GM21390 (cell line): Measurements from ENCODE around the gene ASTN2.

ENCODE experiments used
- ATAC-seq: cut with Tn5 transposase; IDR thresholded peaks from one replicate; pipeline ENCODE4 v1.9.1; 2021; ENCODE audit not compliant: unreplicated experiment

Gene ASTN2

DNA sequence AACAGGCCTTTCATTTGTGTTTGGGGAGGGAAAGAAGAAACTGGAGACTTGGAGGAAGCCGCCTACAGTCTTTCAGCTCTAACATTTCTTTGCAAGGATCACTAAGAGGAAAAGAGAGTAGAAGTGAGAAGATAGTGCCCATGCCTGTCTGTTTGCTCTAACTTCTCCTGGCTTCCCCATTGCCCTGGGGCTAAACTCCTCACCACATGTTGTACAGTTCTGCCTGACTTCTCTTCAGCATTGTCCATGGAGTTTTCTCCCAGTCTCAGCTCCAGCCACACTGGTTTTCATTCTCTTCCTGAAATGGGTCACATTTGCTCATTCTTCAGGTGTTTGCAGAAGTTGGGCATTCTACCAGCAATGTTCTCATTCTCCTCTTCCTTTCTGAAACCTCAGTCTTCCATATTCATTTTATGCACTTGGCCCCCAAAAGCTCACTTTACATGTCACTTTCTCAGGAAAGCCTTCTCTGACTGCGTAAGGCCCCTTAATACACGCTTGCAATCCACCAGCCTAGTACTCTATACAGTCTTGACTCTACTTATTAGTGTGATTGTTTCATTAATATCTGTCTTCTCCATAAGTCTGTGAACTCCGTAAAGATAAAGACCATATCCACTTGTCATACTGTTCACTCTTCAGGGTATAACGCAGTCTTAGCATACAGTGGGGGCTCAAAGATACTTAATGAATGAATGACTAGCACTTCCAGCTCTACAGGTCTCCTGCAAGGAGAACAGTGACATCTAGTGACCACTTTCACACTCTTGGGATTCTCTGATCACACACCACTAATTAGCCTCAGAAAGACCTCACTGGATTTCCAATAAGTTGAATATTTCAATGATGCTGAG is 768.0 kb downstream of the ASTN2 start:
- ATAC-seq: peak; percentile 70

- ATAC-seq: no peak
Measured at GRCh38 chr9:116644091-116644688, 770.7 kb downstream of the ASTN2 start.

GRCh38 chr9:116643691-116644090 is 771.2 kb downstream of the ASTN2 start:
- ATAC-seq: no peak

DNA sequence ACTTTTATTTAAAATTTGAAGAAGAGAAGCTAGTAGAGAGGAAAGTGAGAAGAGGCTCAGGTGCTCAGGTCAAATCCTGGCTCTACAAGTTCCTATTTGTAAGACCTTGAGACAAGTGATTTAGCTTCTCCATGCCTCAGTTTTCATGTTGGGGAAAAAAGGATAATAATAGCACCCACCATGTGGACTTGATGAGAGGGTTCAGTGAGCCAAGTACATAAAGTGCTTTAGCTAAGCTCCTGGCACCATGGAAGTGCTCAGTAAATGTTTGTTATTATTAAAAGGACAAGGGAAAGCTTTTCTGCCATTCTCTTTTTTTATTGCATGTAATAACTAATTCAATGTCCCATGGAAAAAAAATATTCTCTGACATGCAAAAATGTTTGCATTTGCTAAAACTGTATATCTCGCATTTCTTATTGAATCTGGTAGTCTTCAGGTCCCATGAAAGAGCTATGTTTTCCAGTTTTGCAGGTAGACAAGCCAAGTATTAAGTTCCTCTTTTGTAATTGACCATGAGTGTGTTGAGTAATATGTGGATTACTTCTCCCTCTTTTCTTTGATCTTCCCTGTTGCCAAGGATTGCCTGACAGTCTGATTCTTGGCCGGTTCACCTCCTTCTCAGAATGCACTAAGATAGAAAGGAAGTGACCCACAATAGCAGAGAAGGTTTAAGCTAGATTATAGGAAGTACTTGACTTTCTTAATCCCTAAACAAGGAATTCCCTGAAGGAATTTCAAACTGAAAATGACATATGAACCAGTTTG is 773.4 kb downstream of the ASTN2 start:
- no peak for ATAC-seq

- ATAC-seq: no peak
Measured at GRCh38 chr9:116639251-116639741, 775.6 kb downstream of the ASTN2 start.

GRCh38 chr9:116635908-116636307 is 778.9 kb downstream of the ASTN2 start:
- no peak for ATAC-seq

DNA sequence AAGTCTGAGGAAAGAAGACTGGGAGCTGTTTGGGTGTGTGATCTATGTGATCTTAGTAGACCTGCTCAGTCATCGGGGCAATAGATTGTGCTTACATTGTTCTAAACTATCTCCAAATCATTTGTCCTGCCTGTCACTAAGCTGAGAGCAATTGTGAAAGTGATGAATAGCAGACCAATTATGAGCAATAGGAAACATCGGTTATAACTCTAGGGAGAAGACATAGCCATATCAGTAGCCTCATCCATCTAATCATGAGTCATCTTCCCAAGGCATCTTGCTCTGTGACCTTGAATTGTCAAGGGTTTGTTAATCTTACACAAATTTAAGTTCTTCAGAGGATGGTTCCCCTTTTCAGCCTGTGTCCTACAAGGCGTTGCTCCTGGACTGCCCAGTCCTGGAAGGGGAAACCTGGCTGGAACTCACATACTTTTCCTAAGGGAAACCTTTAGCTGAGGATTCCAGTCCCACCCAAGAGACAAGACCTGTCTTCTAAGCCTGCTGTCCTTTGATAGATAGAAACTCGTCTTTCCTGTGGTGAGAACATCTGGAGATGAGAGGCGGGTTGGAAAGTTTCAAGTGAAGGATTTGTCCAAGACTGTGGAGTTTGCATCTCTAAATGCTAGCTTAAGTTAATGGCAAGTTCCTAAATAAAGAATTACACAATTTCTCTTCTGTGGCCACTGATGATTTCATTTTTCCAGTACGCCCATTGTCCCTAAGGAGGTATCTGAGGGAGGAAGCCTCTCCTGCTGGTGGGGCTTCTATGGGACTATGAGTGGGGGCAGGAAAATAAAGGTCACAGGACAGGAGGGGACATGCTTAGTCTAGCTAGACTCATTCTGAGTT is 781.6 kb downstream of the ASTN2 start:
- no peak for ATAC-seq

DNA sequence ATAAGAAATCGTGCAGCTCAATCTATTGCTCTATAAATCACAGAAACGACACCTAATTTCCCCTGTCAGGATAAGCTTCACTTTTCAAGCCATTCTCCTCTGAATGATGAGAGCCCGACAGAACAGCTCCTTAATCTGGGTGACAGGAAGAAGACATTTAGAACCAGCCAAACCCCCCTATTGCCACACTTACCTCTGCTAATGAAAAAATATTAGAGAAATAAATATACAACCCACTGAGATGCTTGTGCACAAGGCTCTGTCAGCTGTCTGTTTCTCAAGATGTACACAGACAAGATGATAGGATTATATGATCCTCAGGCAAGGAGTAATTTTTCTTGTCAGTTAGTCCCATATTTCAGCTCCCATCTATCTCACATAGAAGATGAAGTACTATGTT is 785.2 kb downstream of the ASTN2 start:
- ATAC-seq: no peak

DNA sequence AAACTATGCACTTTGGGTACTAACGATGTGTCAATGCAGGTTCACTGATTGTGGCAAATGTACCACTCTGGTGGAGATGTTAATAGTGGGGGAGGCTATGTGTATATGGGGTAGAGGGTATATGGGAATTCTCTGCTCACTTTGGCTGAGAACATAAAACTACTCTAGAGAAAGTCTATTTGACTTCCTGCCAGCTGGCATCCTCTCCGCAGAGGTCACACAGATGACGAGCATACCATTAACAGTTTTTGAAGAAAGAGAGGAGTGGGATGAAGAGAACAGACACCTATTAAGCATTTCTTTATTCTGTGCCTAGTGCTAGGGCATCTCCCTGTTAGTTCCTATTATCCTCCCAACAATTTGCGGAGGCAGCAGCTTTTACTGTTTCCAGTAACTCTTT is 786.1 kb downstream of the ASTN2 start:
- no peak for ATAC-seq

DNA sequence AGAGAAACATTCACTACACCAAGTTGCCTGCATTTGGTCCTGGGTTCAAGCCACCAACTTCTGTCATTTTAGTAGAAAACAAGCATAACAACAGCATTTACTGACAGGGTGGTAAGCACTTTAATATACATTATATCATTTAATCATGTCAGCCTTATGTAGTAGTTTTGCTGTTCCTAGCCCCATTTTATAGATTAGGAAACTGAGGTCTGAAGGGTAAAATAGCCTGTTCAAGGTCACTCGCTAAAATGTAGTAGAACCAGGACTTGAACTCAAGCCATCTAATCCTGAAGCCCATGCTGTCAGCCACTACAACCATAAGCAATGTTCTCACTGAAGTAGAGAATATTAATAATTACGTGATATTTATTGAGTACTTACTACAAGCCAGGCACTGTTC is 787.4 kb downstream of the ASTN2 start:
- no peak for ATAC-seq

DNA sequence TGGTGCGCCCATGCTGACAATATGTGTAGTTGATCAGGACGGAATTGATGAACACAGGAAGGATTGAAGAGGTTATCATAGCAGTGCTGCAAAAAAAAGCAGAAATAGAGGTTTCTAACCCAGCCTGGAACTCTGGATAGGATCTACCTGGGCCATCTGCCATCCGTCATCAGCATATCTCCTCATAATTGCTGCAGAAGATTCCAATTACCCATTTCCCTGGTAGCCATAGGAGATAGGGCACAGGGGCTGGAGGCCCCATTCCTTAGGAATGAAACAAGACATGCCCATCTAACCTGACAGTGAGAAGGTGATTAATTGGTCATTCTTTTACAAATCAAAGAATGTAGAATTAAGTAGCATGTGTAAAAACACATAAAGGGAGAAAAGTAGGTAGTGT is 788.1 kb downstream of the ASTN2 start:
- no peak for ATAC-seq

DNA sequence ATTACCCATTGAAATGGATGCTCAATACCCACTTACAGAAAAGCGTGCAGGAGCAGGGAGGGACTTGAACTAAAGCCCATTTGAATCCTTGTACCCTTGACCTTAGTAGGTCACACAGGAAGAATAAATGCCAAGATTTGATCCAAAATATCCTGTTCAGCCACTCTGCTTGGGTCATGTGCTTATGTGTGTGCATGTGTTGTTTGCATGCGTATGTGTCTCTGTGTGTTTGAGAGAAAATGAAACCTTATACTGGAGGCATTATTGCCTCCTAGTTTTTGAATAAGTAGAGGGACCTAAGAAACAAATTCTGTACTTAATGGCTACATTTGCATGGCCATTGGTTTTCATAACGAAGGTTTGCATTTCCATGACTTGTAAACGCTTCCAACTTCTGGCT is 791.1 kb downstream of the ASTN2 start:
- no peak for ATAC-seq

- no peak for ATAC-seq
Measured at GRCh38 chr9:116617389-116617788, 797.5 kb downstream of the ASTN2 start.

GRCh38 chr9:116616304-116616914 is 798.4 kb downstream of the ASTN2 start:
- ATAC-seq: no peak

DNA sequence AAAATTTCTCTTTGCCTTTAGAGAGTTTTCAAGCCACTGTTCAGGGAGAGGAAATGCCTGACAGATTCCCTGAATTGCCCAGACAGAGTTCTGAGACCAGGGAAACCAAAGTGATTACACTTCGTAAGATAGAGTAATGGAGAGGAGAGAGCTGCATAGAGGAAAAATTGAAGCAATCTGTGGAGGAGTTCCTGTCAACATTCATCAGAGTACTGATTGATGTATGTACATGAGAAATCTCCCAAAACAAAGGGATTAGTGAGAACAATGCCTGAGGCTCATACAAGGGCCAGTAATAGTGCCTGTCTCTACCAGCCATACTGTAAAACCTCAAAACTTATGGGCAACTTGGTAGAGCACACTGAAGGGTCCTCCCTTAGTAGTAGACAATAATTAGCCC is 806.8 kb downstream of the ASTN2 start:
- ATAC-seq: no peak

DNA sequence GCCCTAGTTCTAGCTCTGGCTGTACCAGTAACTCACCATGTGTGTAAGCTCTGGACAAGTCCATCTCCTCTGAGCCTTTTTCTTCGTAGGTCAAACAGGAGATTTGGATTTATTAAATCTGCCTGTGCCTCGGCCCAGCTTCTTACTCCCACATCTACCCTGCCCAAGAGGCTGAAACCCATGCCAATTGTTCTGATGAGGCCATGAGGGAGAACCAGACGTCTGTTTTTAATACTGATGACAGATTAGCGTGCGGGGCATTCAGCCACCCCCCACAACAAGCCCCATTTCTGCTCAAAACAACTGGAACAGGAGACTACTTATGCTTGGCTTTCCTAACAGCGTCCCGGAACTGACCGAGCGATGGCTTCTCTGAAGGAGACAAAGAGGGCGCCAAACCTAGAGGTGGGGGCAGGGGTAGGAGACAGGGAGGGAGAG is 808.9 kb downstream of the ASTN2 start:
- ATAC-seq: no peak

- no peak for ATAC-seq
Measured at GRCh38 chr9:116605060-116605459, 809.8 kb downstream of the ASTN2 start.

- no peak for ATAC-seq
Measured at GRCh38 chr9:116604251-116604650, 810.6 kb downstream of the ASTN2 start.

GRCh38 chr9:116599342-116599884 is 815.4 kb downstream of the ASTN2 start:
- no peak for ATAC-seq

GRCh38 chr9:116596646-116597045 is 818.2 kb downstream of the ASTN2 start:
- no peak for ATAC-seq
